ENCODE data around the gene ACAP3. TPM values are rescaled to one million over a fixed set of nuclear protein-coding genes. Genes with fewer than 3 reads are reported as not detected.

Gene ACAP3
- total RNA-seq, 1 donor from 2014 or later, result 26.1 TPM

DNA sequence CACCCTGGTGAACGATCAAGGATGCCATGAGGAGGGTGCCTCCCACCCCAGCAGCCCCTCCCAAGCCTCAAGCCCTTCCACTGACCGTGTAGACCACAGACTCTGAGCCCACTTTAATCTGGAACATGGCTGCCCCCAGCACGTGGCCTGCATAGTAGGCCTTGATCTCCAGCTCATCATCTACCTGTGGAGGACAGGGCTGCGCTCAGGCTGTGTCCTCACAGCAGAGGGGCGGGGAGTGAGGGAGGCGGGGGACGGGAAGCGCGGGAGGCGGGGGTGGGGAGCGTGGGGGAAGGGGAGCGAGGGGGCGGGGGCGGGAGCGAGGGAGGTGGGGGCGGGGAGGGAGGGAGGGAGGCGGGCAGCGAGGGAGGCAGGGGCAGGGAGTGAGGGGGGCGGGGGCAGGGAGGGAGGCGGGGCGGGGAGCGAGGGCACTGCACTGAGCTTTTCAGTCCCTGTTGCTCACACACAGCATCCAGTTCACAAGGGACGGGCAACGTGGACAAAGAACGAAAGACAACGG is 7.8 kb upstream of the ACAP3 start:
- POLR2A ChIA-PET, result no interaction called here
- H3K27ac Mint-ChIP-seq, result no peak overlapping the region

DNA sequence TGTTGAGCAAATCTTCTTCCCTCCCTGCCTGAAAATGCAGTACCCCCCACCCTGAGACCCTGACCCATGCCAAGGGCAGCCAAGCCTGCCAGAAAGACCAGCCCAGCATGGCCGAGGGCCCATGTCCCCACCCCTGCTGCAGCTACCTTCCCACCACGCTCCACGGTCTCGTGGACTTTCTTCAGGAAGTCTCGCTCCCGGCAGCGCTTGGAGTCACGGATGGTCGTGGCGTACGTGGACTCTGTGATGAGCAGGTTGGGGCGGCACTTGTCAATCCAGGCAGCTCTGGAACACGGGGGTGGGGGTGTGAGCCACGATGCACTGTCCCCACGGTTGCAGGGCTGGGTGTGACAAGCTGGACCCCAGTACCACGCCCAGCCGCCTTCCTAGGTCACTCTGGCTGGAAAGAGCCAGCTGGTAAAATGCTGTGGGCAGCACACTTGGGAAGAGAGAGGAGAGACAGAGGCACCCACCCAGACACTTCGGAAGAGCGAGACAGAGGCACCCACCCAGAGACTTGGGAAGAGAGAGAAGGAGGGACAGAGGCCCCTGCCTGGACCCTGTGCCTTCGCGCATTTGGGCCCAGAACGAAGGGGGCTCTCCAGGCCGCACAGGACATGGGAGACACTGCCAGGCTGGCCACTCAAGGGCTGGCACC is 7.1 kb upstream of the ACAP3 start:
- intact Hi-C loops (cut with micrococcal nuclease), result no loop called here
- ChIA-PET POLR2A (no interaction called here), CTCF (no interaction called here)
- ATAC-seq (ENCODE audit: low read depth), result no peak
- DNase-seq, result no peak
- no peaks in the 10 kb centered on the region for H3K9me3 Mint-ChIP-seq
- H3K36me3 Mint-ChIP-seq (ENCODE audit: low read depth), result peaks cover 51% of the 10 kb centered on the region
- no peak overlapping the region for H3K4me3 Mint-ChIP-seq
- H3K27ac Mint-ChIP-seq, result no peak overlapping the region
- H3K27me3 Mint-ChIP-seq, result no peaks in the 10 kb centered on the region
- TF ChIP-seq, protein P1, sequence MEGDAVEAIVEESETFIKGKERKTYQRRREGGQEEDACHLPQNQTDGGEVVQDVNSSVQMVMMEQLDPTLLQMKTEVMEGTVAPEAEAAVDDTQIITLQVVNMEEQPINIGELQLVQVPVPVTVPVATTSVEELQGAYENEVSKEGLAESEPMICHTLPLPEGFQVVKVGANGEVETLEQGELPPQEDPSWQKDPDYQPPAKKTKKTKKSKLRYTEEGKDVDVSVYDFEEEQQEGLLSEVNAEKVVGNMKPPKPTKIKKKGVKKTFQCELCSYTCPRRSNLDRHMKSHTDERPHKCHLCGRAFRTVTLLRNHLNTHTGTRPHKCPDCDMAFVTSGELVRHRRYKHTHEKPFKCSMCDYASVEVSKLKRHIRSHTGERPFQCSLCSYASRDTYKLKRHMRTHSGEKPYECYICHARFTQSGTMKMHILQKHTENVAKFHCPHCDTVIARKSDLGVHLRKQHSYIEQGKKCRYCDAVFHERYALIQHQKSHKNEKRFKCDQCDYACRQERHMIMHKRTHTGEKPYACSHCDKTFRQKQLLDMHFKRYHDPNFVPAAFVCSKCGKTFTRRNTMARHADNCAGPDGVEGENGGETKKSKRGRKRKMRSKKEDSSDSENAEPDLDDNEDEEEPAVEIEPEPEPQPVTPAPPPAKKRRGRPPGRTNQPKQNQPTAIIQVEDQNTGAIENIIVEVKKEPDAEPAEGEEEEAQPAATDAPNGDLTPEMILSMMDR (IDR thresholded peaks at IDR 0.05), result no peak
- H3K4me1 Mint-ChIP-seq, result no peaks in the 10 kb centered on the region

More for the DNA sequence above, 7.8 kb upstream of the ACAP3 start:
- CTCF ChIA-PET, result no interaction called here
- DNase-seq, result no peak
- TF ChIP-seq, protein P1 (IDR thresholded peaks at IDR 0.05), result no peak
- H3K4me1 Mint-ChIP-seq, result no peaks in the 10 kb centered on the region
- no peak overlapping the region for H3K4me3 Mint-ChIP-seq
- H3K36me3 Mint-ChIP-seq (ENCODE audit: low read depth), result peaks cover 56% of the 10 kb centered on the region
- H3K9me3 Mint-ChIP-seq, result no peaks in the 10 kb centered on the region
- intact Hi-C loops (cut with micrococcal nuclease), result no loop called here
- ATAC-seq (ENCODE audit: low read depth), result no peak
- no peaks in the 10 kb centered on the region for H3K27me3 Mint-ChIP-seq

DNA sequence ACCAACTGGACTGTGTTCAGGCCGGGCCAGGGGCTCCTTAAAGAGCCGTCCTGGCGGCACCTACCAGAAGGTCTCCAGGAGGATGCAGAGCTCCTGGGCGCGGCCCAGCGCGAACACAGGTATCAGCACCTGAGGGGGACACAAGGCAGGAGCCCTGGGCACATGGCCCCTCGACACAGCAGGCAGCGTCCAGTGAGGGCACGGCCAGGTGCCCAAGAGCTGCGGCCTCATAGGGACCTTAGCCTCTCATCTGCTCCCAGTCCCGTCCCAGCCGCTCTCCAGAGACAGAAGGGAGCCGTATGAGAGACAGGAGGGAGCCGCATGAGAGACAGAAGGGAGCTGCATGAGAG is 6.5 kb upstream of the ACAP3 start:
- H3K27me3 Mint-ChIP-seq, result no peaks in the 10 kb centered on the region
- no peak for ATAC-seq (ENCODE audit: low read depth)
- POLR2A ChIA-PET, result no interaction called here
- CTCF ChIA-PET, result no interaction called here
- no peaks in the 10 kb centered on the region for H3K9me3 Mint-ChIP-seq
- H3K27ac Mint-ChIP-seq, result no peak overlapping the region
- DNase-seq, result no peak
- no peak overlapping the region for H3K4me3 Mint-ChIP-seq
- H3K36me3 Mint-ChIP-seq (ENCODE audit: low read depth), result peaks cover 48% of the 10 kb centered on the region
- intact Hi-C loops (cut with micrococcal nuclease), result no loop called here
- TF ChIP-seq, protein P1 (IDR thresholded peaks at IDR 0.05), result no peak
- peaks cover 5% of the 10 kb centered on the region for H3K4me1 Mint-ChIP-seq

DNA sequence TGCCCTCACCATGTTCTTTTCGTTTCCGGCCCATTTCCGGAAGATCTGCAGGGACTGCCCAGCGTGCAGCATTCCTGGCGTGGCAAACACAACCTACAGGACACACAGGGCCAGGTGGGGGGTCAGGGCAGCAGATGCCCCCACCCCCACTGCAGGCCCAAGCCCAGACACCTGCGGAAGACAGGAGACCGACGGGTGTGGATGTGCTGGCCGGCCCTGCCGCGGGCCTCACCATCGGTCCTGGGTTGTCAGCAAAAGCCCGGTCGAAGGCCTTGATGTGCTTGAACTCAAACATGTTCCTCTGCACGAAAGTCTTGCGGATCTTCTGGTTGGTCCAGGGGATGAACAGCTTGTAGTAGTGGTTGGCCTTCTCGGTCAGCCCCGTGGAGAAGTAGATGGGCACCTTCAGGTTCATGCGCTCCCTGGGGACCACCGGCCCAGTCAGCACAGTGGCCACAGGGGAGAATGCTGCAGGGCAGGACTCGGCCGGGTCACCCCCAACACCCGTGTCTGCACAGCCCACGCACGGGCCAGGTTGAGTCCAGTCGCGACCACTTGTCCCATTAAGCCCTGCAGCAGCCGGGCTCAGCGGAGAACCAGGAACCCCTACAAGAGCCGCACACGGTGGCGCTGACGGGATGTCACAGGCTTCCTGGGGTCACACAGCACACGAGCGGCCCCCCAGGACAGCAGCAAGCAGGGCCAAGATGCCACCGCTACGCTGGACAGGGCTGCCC is 5.9 kb upstream of the ACAP3 start:
- TF ChIP-seq, protein P1 (IDR thresholded peaks at IDR 0.05), result no peak
- no peaks in the 10 kb centered on the region for H3K9me3 Mint-ChIP-seq
- peaks cover 42% of the 10 kb centered on the region for H3K36me3 Mint-ChIP-seq (ENCODE audit: low read depth)
- DNase-seq (no peak), ATAC-seq (ENCODE audit: low read depth) (no peak)
- intact Hi-C loops (cut with micrococcal nuclease), result no loop called here
- H3K4me3 Mint-ChIP-seq, result no peak overlapping the region
- CTCF ChIA-PET, result no interaction called here
- no peak overlapping the region for H3K27ac Mint-ChIP-seq
- H3K27me3 Mint-ChIP-seq, result no peaks in the 10 kb centered on the region
- H3K4me1 Mint-ChIP-seq, result peaks cover 7% of the 10 kb centered on the region
- POLR2A ChIA-PET, result no interaction called here

DNA sequence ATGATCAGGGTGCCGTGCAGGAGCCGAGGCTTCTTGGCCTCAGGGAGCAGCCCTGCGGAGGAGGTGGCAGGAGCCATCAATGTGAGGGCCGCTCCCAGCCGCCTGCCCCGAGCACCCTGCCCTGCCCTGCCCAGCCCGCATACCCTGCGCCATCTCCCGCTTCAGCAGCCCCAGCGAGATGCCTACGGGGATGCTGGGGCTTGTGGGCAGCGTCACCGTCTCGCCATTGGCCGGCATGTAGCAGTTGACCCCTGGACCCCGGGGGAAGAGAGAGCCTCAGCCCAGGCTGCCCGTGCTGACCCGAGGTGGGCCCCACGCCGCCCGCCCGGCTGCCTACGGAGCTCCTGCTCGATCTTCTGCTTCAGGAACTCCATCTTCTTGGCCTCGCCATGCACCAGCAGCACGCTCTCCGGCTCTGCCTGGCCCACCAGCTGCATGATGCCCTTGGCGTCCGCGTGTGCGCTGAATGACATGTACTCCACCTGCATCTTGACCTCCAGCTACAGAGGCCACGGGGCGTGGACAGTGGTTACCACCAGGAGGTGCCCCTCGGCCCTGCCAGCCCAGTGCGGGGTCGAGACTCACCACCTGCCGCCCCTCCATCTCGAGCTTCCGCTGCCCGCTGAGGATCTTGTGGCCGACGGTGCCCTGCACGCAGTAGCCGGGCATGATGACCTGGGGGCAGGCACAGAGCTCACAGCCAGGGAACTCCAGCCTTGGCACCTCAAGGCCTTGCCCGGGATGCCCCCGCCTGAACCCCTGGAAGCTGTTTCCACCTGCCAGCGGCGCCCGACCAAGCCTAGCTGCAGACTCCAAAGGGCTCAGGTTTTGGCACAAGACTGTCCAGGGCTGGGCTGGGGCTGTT is 5.0 kb upstream of the ACAP3 start:
- intact Hi-C loops (cut with micrococcal nuclease), result no loop called here
- Mint-ChIP-seq H3K9me3 (no peaks in the 10 kb centered on the region), H3K27me3 (no peaks in the 10 kb centered on the region), H3K36me3 (ENCODE audit: low read depth) (peaks cover 39% of the 10 kb centered on the region), H3K4me1 (peaks cover 7% of the 10 kb centered on the region), H3K4me3 (no peak overlapping the region), H3K27ac (no peak overlapping the region)
- TF ChIP-seq, protein P1 (IDR thresholded peaks at IDR 0.05), result no peak
- POLR2A ChIA-PET, result interaction anchor here (0.9 kb wide), 1 partner anchor 63 kb away, joined by 4 read pairs; no protein-coding TSS in a partner anchor
- CTCF ChIA-PET, result no interaction called here
- ATAC-seq (ENCODE audit: low read depth), result no peak
- no peak for DNase-seq

All from activated B cell treated with CpG ODN at 0.5 μM for 24 hours (primary cell).